B cell (primary cell): ENCODE results near the gene GPR15.

ENCODE experiments used
- CTCF ChIP-seq: fragments of 200-600 bp; IDR thresholded peaks from one replicate; pipeline ENCODE4 v1.8.0; 2022; ENCODE audit warnings: antibody characterized with exemption, mild to moderate bottlenecking
- EZH2 ChIP-seq: IDR thresholded peaks from 2 replicates; pipeline ENCODE4 v1.6.1; 2012; ENCODE audit warnings: borderline replicate concordance, low read depth, mild to moderate bottlenecking, moderate library complexity, low read length; ENCODE audit not compliant: insufficient read depth, poor library complexity, severe bottlenecking

GRCh38 chr3:98551754-98552153 is 20.0 kb downstream of the GPR15 start:
- no peak for TF ChIP-seq CTCF
- TF ChIP-seq EZH2 = no peak
